HUES6 (cell line): ENCODE measurements around the gene CFL1.

Source experiments
- H3K27ac ChIP-seq: 2 replicates; pipeline ENCODE4 v1.7.0; 2013; ENCODE audit warnings: low read depth, mild to moderate bottlenecking, low read length, inconsistent platforms
- H3K27me3 ChIP-seq: 2 replicates; pipeline ENCODE4 v1.6.1; 2013; ENCODE audit warnings: low read length; ENCODE audit not compliant: control insufficient read depth, insufficient read depth
- H3K36me3 ChIP-seq: 2 replicates; pipeline ENCODE4 v1.6.1; 2013; ENCODE audit warnings: low read length; ENCODE audit not compliant: control insufficient read depth, insufficient read depth
- H3K4me1 ChIP-seq: 2 replicates; pipeline ENCODE4 v1.6.1; 2013; ENCODE audit warnings: low read length; ENCODE audit not compliant: control insufficient read depth, insufficient read depth
- H3K4me3 ChIP-seq: 2 replicates; pipeline ENCODE4 v1.5.1; 2013; ENCODE audit warnings: low read depth, low read length
- H3K9ac ChIP-seq: one replicate; pipeline ENCODE4 v1.6.1; 2013; ENCODE audit warnings: mild to moderate bottlenecking, low read length
- H3K9me3 ChIP-seq: 2 replicates; pipeline ENCODE4 v1.6.1; 2013; ENCODE audit warnings: low read depth, low read length; ENCODE audit not compliant: control insufficient read depth, insufficient read depth

Gene CFL1

DNA sequence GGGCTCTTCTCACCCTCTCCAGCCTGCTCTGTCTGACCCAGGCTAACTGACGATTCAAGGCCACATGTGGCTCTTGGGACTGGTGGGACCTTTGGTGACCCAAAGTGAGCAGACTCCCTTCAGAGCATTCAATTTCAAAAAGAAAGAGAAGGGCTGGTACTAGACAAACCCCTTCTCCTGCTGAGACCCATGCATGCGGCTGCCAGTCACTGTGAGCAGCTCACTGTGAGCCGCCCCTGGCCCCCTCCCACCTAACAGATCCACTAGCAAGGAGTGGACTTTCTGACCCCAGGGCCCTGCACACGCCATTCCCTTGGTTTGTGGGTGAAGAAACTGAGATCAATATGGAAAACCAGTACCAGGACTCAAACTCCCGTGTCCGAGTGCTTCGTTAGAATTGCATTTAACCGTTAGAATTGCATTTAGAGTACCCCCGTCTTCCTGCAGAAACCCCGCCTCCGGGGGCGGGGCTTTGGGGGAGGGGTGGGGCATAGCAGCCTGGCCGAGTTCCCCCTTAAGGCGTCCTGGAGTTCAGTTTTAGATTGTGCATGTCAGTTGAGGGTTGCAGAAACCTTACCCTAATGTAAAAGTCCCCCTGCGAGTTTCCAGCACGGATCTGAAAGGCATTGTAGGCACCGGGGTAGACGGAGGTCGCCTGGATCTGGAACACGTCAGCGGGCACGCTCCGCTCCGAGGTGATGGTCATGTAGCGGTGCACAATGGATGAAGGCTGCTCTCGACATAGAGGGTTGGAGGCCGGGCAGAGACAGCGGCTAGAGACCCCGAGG lies 9.5 kb upstream of the CFL1 start:
- Histone ChIP-seq H3K4me3 (peak overlapping the region; percentile 65), H3K27ac (no peak overlapping the region), H3K36me3 (peaks cover 46% of the 10 kb centered on the region), H3K4me1 (peaks cover 12% of the 10 kb centered on the region), H3K27me3 (0 out of 2 replicates have a peak, but pooled peaks cover 2% of the 10 kb centered on the region), H3K9me3 (no peaks in the 10 kb centered on the region), H3K9ac (no peak overlapping the region)

DNA sequence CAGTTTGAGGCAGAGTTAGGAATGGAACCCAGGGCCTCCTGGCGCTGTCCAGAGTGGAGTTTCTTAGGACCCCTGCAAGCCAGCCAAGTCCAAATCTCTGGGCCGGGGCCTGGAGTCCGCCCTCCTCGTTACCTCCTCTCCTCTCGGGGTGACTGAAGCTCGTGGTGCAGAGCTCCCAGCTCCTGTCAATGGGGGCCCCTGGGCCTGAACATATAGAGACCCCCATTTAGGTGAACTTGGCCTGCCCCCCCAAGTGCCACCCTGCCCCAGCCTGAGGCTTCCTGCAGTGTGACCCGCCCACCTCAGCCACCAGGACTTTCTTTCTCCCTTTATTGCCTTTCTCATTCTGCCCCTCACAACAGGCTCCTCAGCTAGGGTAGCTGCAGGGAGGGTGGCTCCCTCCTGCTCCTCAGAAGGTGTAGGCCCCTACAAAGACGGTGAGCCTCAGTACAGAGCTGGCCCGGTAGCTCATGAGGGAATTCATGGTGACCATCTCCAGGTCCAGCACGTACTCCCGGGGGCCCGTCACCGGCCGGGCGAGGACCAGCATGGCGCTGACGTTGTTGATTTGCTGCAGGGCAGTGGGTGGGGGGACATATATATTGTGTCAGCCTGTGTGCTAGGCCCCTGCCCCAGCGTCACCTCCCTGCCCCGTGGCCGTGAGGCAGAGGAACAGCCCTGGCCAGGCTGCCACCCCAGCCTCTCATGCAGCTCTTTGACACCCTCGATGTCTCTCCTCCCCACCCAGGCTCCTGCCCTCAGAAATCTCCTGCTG lies 8.7 kb upstream of the CFL1 start:
- no peak overlapping the region for H3K4me3 ChIP-seq
- peaks cover 54% of the 10 kb centered on the region for H3K36me3 ChIP-seq
- no peak overlapping the region for H3K27ac ChIP-seq
- no peak overlapping the region for H3K9ac ChIP-seq
- no peaks in the 10 kb centered on the region for H3K9me3 ChIP-seq
- peaks cover 11% of the 10 kb centered on the region for H3K4me1 ChIP-seq
- no peaks in the 10 kb centered on the region for H3K27me3 ChIP-seq

DNA sequence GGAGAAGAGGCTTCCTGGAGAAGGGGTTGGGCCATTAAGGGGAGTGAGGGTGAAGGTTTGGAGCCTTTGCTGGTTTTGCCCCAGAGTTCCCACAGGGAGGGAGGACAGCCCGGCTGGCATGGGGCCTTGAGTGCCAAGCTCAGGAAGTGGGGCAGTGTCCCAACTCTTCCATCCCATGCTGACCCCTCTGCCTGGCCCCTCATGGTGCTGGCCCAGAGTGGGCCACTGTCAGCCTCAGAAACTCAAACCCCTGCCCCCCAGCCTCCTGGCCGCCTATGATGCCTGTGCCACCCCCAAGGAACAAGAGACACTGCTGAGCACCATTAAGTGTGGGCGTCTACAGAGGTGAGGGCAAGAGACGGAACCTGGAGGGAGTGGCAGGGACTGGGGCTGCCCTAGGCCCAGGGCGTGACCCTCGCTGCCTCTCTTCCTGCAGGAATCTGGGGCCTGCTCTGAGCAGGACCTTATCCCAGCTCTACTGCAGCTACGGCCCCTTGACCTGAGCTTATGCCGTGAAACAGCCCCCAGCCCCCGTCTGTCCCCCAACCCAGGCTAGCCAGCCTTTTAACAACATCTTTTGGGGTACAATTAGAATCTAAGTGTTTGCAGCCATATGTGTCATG lies 7.7 kb upstream of the CFL1 start:
- Histone ChIP-seq H3K27ac (no peak overlapping the region), H3K9me3 (no peaks in the 10 kb centered on the region), H3K4me1 (peaks cover 15% of the 10 kb centered on the region), H3K4me3 (no peak overlapping the region), H3K9ac (no peak overlapping the region), H3K27me3 (no peaks in the 10 kb centered on the region), H3K36me3 (peaks cover 56% of the 10 kb centered on the region)

DNA sequence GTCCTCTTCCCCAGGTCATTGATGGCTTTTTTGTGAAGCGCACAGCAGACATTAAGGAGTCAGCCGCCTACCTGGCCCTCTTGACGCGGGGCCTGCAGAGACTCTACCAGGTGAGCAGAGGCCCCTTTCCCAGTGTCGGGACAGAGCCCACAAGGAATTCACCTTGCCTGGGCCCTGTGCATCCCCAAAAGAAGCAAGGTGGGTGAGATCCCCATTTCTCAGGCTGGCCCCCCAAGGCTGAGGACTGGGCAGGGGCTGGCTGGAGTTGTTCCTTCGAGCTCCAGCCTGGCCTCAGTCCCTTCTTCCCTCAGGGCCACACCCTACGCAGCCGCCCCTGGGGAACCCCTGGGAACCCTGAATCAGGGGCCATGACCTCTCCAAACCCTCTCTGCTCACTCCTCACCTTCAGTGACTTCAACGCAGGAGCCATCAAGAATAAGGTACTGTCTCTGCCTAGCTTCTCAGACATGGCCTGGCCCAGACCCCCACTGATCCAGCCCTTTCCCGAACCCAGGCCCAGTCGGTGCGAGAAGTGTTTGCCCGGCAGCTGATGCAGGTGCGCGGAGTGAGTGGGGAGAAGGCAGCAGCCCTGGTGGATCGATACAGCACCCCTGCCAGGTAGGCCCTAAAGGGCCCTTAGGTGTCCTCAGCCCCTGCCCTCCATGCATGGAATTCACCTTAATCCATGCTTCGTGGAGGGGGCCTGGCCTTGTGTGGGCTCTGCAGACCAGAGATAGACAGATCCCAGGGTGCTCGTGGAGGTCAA lies 6.9 kb upstream of the CFL1 start:
- Histone ChIP-seq H3K9me3 (no peaks in the 10 kb centered on the region), H3K4me1 (peaks cover 15% of the 10 kb centered on the region), H3K4me3 (no peak overlapping the region), H3K9ac (no peak overlapping the region), H3K27ac (no peak overlapping the region), H3K27me3 (no peaks in the 10 kb centered on the region), H3K36me3 (peaks cover 56% of the 10 kb centered on the region)

DNA sequence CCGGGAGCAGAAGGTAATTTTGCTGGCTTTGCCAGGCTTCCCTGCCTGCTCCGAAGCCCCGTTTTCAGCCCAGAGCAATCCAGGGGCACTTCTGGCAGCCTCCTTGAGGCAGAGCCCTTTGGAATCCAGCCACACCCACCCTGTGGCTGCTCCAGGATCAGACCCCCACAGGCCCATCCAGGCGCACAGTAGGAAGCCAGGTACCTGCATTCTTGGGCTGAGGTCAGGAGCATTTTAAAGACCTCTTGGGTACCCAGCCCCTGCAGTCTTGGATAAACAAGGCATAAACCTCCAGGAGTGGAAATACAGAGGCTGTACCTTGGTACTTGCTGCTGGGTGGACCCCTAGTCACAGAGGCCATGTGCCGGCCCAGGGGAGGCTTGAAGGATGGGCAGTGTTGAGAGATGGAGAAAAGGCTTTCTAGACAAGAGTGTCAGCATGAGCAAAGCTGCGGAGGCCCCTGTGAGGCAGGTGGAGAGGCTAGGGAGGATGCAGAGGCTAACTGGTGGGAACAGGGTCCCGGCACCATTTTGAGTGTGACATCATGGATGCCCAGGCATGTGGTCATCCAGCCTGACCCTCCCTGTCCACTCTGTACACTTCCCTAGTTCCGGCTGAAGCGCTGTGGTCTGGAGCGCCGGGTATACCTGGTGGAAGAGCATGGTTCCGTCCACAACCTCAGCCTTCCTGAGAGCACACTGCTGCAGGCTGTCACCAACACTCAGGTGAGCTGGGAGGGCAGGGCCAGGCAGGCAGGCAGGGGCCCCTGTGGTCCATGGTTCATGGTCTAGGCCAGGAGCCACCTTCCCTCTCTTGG lies 6.1 kb upstream of the CFL1 start:
- Histone ChIP-seq H3K27me3 (no peaks in the 10 kb centered on the region), H3K27ac (no peak overlapping the region), H3K9ac (no peak overlapping the region), H3K9me3 (no peaks in the 10 kb centered on the region), H3K4me1 (peaks cover 15% of the 10 kb centered on the region), H3K4me3 (no peak overlapping the region), H3K36me3 (peaks cover 56% of the 10 kb centered on the region)

DNA sequence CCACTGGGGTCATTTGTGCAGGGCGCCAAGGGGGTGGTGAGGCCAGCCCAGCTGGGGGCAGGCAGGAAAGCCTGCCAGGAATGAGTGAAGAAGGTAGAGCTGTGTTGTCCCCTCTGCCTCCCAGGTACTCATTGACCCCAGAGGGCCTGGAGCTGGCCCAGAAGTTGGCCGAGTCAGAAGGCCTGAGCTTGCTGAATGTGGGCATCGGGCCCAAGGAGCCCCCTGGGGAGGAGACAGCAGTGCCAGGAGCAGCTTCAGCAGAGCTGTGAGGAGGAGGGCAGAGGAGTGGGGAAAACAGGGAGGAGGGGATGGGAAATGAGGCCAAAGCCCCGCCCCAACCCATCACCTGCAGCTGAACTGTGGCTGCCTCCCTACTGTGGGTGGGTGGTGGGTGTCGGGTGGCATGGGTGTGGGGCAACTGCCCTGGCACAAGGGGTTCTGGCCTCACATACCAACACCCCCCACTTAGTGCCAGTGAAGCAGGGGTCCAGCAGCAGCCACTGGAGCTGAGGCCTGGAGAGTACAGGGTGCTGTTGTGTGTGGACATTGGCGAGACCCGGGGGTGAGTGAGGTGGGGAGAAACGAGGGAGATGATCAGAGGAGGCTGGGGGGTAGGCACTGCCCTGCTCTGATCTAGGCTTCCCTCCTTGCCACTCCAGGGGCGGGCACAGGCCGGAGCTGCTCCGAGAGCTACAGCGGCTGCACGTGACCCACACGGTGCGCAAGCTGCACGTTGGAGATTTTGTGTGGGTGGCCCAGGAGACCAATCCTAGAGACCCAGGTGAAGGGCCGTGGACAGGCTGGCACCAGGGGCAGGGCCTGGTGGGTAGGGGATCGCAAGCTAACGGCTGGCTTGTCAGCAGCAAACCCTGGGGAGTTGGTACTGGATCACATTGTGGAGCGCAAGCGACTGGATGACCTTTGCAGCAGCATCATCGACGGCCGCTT lies 5.2 kb upstream of the CFL1 start:
- H3K9ac ChIP-seq = no peak overlapping the region

DNA sequence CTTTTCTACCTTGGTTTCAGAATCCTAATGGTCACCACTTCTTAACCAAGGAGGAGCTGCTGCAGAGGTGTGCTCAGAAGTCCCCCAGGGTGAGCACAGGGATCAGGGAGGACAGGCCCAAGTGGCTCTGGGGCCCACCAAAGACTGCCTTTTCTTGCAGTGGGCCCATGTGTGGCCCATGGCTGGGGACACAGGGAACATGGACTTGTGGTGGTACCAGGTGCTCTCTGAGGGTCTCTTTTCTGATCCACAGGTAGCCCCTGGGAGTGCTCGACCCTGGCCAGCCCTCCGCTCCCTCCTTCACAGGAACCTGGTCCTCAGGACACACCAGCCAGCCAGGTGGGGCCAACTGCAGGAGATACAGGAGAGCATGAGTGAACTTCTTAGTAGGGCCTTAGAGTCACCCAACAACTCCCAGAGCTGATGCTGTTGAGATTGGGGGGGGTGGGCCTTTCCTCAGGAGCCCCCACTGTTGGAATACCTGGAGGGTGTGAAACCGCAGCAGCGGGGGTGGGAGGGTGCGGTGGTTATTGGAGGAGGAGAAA lies 4.3 kb upstream of the CFL1 start:
- Histone ChIP-seq H3K4me1 (peaks cover 14% of the 10 kb centered on the region), H3K27ac (no peak overlapping the region), H3K4me3 (no peak overlapping the region), H3K9me3 (no peaks in the 10 kb centered on the region), H3K27me3 (no peaks in the 10 kb centered on the region), H3K9ac (no peak overlapping the region), H3K36me3 (peaks cover 56% of the 10 kb centered on the region)

More for the DNA sequence above, 5.2 kb upstream of the CFL1 start:
- Histone ChIP-seq H3K4me3 (no peak overlapping the region), H3K4me1 (peaks cover 15% of the 10 kb centered on the region), H3K27me3 (no peaks in the 10 kb centered on the region), H3K27ac (no peak overlapping the region), H3K36me3 (peaks cover 56% of the 10 kb centered on the region), H3K9me3 (no peaks in the 10 kb centered on the region)

DNA sequence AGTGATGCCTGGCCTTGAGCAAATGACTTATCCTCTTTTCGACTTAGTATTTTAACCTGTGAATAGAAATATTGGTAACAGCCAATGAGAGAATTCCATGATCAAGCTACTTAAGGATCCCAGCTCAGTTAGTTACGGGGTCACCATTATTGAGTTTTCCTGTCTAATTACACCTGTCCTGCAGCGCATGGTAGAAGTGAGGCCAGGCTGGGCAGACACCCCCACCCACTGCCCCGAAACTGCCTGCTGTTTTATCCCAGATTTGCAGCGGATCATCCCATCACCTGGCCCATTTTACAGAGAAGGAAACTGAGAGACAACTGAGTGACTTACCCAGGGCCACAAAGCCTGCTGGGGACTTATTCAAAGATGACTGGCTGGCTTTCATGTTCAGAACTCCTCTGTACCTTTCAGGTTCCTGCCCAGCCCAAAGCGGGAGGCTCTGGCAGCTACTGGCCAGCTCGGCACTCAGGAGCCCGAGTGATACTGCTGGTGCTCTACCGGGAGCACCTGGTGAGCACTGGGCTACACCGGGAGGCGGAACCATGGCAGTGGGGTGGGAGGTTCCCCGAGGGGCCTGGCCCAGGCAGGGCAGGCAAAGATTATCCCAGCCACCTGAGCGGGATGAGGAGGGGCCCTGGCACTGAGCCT lies 3.7 kb upstream of the CFL1 start:
- Histone ChIP-seq H3K27me3 (no peaks in the 10 kb centered on the region), H3K27ac (no peak overlapping the region), H3K9me3 (no peaks in the 10 kb centered on the region), H3K4me1 (peaks cover 9% of the 10 kb centered on the region), H3K4me3 (peak overlapping the region; percentile 92), H3K9ac (peak overlapping the region; percentile 98), H3K36me3 (peaks cover 51% of the 10 kb centered on the region)

DNA sequence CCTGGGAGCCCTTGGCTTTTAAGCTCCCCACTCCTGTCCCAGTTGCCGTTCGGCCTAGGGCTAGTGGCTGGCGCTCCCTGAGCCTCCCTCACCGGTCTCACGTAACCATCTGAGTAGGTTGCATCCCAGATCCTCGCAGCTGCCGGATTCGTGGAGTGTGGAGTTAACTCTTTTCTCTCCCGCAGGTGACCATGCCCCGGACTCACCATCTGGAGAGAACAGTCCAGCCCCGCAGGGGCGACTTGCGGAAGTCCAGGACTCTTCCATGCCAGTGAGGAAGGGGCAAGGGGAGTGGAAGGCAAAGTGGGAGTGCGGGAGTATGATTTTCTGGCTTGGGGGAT lies 3.2 kb upstream of the CFL1 start:
- H3K27me3 ChIP-seq = no peaks in the 10 kb centered on the region
- peak overlapping the region; percentile 92; the same call in 1 of the 2 replicates for H3K27ac ChIP-seq
- H3K4me3 ChIP-seq = peak overlapping the region; percentile 92
- peak overlapping the region; percentile 98 for H3K9ac ChIP-seq
- peaks cover 13% of the 10 kb centered on the region for H3K4me1 ChIP-seq
- peaks cover 52% of the 10 kb centered on the region for H3K36me3 ChIP-seq
- no peaks in the 10 kb centered on the region for H3K9me3 ChIP-seq
